HG03469 (cell line): ENCODE results near the gene KIF23.
"Not testable (repeated sequence)": the region's sequence is repeated elsewhere in the genome, so short reads cannot be mapped to it uniquely, and the experiment has no call there.

ENCODE experiments used
- ATAC-seq: cut with Tn5 transposase; IDR thresholded peaks from one replicate; pipeline ENCODE4 v1.9.1; 2021; ENCODE audit warnings: mild to moderate bottlenecking, moderate library complexity, moderate number of reproducible peaks; ENCODE audit not compliant: unreplicated experiment

The KIF23 gene

DNA sequence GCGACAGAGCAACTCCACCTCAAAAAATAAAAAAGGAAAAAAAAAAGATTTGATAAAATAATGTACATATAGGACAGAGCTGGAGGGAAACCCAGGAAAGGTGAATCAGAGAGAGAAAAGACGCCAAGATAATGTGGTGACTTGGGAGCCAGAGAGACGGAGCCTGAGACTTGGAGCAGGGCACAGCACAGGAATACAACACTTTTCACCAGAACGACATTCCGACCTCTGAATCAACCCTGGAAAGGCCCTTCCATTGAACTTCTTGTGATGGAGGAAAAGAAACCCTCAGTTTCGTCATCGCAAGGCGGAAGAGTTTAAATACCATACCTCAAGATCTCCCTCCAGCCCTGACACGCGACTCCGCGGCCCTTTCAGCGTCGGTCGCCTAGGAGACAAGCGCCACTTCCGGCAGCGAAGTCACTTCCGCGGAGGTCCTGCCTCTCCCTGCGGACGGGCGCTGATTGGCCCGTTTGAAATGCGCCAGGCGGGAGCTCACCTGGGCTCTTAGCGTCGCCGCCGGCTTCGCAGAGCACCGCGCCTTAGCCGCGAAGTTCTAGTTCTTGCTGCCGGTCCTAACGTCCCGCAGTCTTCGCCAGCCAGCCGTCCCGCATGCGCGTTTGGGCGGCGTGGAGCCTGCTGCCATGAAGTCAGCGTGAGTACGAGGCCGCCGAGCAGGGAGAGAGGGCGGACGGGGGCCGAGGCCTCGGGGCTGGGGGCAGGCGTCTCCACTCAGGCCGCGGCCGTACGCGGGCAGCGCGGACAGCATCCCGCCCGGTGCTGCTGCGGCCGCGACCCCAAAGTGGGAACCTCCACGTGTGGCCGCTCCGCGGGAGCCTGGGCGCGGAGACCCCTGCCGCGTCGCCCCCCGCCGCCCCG is at the start of gene KIF23:
TSS of gene KIF23 (plus strand) at position 528 of the 879 bp plus-strand sequence. CDS start at position 645, 117 bp downstream.
- ATAC-seq, result peak; percentile 80

DNA sequence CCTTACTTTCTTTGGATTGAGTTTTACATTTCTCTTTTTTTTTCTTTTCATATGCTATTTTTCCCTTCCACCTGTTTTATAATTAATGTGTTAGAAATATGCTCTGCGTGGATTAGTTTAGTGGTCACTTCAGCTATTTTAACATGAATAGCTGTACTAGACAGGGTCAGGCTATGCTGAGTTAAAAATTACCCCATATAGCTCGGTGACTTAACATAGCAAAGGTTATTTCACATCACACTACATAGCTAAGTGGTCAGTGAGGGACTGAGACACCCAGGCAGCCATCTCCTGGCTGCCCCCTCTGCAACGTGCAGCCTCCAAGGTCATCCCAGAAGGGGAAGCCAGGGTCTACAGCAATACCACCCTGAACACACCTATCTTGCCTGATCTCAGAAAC is 46.9 kb upstream of the KIF23 start:
- no peak for ATAC-seq

DNA sequence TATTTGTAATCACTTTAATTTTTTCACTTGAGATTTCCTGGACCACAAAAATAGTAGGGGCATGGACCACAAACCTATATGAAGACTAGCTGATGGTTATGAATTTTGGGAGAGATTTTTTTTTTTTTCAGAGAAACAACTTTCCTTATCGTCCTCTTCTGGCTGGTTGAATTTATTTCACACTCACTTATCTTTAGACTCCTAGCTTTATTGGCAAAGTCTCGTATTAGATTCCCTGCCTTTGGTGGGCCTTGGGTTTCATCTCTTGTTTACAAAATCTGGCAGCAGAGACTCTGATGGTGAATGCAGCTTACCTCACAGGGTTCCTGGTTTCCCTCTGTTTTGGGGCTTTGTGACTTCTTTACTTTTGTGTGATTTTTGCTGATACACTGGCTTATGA is 44.5 kb upstream of the KIF23 start:
- ATAC-seq, result no peak

DNA sequence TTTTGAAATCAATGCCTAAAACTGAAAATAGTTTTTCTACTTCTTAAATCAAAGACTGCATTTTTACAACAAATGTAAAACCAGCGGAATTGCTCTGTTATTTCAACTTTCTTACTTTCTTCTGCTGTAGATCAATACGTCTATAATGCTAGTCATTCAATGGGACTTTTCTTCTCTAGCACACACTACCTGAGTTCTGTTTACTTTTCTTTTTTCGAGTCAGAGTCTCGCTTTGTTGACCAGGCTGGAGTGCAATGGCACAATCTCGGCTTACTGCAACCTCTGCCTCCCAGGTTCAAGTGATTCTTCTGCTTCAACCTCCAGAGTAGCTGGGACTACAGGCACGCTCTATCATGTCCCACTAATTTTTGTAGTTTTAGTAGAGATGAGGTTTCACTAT is 40.7 kb upstream of the KIF23 start:
- ATAC-seq, result no peak

DNA sequence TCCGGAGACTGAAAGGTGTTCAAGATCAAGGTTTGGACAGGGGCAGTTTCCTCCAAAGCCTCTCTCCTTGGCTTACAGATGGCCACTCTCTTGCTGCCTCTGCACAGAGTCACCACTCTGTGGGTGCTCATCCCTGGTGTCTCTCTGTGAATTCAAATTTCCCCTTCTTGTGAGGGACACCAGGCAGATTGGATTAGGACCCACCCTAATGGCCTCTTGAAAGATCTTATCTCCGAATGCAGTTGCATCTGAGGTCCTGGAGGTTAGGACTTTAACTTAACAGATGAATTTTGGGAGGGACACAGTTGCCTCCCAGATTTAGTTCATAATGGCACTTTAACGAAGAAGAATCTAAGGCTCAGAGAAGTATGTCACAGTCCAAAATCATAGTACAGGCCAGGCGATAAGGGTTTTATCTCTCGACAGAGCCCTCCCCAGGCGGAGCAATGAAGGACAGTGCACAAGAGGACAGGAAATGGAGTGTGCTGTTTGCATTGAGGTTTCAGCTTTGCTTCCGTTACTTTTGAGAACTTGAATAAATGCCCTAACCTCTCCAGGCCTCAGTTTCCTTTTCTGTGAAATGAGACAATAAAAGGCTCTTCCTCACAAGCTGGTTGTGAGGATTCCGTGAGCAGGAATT is 38.9 kb upstream of the KIF23 start:
- no peak for ATAC-seq

DNA sequence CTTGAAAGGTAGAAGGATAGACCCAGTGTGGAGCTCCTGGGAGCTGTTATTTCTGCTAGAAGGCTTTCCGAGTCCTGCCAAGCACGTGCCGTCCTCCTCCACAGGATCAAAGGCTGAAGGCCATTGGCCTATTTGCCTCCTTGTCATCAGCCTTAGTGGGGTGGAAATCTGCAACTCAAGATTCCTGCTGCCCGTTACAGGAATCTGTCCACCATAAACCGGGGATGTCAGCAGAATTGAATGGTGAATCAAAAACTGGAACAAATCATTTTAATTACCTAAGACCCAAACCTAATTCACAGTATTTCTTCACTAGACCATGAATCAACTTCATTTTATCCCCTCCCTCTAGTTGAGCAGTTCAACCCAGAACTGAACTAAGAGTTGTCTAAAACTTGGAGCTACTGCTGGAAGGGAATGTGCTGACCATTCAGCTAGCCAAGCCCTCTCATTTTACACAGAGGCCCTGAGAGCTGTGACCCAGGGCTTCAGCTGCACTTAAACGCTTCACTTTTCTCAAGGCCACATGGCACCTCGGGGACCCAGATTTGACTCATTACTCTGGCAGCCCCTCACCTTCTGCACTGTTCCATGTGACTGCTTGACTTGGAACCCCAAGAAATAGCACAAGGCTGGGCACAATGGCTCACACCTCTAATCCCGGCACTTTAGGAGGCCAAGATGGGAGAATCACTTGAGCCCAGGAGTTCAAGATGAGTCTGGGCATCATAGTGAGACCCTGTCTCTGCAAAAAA is 36.8 kb upstream of the KIF23 start:
- no peak for ATAC-seq

DNA sequence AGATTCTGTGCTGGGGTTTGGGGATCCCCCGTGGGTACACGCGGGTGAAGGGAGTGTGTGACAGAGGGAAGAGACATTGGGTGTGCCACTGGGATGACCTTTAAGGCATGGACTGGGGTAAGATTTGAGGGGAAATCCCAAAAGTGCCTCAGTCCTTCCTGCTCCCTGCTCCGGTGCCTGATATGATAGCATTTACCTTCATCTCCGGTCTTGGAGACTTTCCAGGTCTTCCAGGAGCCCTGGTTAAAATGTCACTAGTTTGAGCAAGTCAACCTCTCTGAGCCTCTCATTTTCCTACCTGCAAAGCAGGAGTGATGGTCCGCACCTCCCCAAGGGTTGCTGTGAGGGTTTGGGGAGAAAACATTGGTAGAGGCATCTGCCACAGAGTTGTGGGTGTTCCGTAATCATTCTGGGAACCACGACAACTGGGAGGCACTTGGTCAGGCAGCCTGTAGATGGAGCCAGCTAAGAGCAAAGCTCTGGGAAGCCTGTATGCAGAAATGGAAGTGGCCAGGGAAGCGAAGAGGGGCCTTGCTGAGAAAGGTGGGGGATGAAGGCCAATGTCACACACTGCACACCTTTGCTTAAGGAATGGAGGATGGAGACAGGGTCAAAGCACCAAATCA is 33.9 kb upstream of the KIF23 start:
- no peak for ATAC-seq

DNA sequence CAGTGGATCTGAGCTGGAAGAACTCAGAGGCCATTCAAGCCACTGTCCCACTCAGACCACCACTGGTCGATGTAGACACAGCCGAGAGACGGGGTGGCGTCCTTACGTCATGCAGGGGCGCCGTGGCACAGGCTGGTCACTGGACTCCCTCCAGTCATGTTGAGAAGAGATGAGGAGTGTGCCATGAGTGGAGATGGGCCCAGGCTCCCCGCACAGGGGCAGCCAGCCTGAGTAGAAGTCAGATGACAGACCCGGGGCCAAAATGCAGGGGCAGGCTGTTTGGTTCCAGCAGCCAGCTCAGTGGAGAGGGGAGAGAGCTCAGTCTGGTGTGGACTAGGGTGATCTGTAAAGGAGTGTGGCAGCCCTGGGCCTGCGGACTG is 33.4 kb upstream of the KIF23 start:
- ATAC-seq, result no peak

DNA sequence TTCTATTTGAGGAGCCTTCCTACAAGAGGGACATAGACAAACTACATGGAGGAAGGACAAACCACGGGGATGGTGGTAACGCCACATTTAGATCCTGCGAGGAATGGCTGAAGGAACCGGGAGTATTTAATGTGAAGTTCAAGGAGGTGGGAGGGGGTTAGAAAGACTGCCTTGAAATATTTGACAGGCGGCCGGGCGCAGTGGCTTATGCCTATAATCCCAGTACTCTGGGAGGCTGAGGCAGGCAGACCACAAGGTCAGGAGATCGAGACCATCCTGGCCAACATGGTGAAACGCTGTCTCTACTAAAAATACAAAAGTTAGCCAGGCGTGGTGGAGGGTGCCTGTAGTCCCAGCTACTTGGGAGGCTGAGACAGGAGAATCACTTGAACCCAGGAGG is 32.0 kb upstream of the KIF23 start:
- ATAC-seq, result not testable (repeated sequence)

DNA sequence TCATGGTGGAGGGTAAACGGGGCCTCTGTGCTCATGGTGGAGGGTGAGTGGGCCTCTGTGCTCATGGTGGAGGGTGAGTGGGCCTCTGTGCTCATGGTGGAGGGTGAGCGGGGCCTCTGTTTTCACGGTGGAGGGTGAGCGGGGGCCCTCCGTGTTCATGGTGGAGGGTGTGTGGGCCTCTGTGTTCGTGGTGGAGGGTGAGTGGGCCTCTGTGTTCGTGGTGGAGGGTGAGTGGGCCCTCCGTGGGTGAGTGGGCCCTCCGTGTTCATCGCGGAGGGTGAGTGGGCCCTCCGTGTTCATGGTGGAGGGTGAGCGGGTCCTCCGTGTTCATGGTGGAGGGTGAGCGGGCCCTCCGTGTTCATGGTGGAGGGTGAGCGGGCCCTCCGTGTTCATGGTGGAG is 30.1 kb upstream of the KIF23 start:
- not testable (repeated sequence) for ATAC-seq

DNA sequence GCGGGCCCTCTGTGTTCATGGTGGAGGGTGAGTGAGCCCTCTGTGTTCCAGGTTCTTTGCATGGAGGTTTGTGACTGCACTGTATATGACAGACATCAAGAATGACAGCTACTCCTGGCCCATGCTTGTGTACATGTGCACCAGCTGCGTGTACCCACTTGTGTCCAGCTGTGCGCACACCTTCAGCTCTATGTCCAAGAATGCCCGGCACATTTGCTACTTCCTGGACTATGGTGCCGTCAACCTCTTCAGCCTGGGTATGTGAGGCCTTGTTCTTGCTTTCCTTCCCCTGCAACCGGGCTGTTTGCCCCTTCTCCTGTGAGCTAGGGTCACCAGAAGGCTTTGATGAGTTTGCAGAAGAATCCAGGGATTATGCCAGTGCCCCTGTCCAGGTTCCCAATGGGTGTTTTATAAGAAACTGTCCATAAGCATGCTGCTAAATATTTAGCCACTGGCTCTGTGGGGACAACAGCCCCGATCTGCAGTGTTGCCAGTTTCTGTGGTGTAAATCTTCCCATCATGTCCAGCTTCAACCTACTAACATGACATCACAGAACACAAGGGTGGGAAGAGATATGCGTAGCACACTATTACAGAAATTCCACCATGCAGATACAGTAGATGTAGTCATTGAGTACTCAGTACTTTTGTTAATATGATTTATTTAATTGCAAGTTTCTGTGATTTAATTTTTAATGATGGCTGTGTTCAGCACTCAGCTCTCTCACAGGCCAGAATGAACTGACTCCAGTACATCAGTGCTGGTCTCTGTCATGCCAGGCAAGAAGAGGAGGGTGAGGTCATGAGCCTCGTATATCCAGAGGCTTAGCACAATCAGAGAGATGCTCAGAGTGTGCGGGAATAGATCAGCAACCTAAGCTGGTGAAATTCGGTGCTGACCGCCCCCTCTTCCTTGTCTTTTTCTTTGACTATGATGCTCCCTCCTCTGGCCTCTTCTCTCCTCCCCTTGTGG is 29.2 kb upstream of the KIF23 start:
- no peak for ATAC-seq

DNA sequence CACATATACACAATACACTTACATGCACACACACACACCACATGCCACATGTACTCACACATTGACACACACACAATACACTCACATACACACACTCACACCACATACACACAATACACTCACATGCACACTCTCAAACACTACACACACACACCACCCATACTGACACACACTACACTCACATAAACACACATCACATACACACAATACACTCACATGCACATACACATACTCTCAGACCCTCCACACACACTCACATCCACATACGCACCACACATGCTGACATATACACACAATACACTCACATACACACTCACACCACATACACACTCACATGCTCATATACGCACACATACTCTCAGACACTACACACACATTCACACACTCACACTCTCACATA is 28.3 kb upstream of the KIF23 start:
- ATAC-seq, result no peak

DNA sequence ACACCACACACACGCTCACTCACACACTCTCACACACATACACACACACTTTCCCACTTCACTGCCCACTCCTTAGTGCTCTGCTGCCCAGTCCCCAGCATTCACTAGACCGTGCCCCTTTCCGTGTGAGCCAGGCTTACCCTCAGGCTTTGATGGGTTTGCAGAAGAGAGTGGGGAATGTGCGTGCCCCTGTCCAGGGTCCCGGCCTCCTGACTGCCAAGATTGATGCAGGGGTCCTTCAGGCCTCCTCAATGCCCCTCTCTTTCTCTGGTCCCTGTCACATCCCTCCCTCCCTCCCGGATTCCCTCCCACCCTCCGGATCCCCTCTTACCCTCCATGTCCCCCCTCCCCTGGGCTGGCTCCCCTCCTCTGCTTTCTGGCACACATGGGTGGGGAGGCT is 27.9 kb upstream of the KIF23 start:
- ATAC-seq, result no peak

DNA sequence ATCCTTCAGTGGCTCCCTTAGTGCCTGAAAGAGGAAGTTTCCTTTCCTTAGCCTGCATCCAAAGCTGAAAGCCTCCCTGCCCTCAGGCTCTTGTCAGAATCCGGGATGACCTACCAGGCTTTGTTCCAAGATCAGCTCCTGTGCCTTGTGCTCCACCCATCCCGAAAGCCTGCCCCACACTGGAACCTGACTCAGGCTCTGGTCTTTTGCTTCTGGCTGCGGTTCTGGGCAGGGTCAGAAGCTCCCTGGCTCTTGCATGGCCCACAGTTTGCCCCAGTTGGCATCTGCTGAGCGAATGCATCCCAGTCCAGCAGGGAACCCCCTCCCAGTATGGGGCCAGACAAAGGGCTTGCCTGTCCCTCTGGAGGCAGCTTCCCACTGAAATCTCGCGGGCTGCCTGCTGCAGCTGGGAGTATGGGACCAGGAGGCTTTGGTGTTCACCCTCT is 25.9 kb upstream of the KIF23 start:
- ATAC-seq, result no peak

DNA sequence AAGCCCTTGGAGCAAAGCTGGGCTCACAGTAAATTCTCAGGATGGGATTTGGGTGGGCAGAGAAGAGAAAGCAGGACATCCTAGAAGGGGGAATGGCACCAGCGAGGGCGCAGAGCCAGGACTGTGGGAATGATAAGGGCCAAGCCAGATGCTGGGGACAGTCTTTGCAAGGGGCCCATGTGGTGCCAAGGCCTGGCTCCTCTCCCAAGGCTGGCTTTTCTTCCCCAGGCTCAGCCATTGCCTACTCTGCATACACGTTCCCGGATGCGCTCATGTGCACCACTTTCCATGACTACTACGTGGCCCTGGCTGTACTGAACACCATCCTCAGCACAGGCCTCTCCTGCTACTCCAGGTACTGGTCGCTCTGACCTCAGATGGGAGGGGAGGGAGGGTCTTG is 24.7 kb upstream of the KIF23 start:
- no peak for ATAC-seq

DNA sequence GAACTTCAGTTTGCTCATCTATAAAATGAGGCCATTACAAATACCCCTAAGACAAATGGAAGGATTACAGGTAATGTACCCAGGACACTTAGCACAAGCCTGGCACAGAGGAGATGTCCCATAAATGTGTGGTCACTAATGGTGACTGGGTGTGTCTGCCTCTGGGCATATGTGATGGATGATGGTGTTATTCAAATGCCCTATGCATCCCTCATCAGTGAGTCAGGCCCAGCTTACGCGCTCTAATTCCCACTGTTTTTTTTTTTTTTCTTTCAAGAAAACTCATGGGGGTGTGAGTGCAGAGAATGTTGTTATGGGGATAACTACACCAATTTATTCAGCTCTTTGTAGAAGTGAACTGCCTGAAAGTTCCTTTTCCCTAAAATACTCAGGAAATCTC is 23.6 kb upstream of the KIF23 start:
- no peak for ATAC-seq

DNA sequence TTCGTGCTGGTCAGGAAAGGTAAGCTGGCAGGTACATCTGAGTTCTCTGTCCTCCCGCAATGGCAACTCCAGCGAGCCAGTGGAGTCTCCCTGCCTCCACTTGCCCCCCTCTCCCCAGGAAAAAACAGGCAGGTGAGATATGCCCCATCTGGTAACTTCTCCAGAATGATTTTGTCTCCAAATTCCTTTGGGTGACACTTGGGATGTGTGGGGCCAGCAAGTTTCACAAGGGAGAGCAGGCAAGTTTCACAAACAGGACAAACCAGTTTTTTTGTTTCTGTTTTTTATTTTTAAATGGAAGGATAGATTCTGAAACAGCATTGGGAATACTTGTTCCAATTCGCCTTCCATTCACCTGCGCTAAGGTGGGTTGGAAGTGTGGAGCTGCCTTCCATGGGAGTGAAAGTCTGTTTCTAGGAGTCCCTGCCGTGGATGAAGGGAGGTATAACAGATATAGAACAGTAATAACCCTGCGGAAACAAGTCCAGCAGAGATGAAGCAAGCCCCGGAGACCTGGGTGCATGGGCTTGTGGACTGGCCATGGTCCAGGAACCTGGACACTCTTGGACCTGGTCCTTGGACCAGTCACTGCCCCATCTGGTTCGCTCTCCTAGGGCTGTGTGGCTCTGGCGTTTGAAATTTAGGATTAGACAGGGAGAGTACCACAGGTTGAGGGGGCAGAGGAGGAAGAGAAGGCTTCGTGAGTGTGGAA is 22.9 kb upstream of the KIF23 start:
- ATAC-seq, result no peak

DNA sequence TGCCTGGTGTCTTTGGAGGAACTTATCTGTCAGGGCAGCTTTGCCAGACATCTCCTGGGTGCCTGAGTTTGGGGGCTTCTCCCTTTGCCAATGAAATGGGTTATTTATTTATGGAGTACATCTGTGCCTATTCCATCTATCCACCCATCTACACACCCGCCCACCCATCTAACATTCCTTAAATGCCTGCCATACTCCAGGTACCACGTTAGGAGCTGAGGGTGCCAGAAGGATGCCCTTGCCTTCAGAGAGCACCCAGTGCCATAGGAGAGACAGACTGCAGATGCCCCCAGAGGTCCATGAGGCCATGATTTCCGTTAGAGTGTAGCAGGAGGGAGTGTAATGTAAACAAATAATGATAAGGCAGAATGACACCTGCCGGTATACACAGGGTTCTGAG is 21.8 kb upstream of the KIF23 start:
- no peak for ATAC-seq

DNA sequence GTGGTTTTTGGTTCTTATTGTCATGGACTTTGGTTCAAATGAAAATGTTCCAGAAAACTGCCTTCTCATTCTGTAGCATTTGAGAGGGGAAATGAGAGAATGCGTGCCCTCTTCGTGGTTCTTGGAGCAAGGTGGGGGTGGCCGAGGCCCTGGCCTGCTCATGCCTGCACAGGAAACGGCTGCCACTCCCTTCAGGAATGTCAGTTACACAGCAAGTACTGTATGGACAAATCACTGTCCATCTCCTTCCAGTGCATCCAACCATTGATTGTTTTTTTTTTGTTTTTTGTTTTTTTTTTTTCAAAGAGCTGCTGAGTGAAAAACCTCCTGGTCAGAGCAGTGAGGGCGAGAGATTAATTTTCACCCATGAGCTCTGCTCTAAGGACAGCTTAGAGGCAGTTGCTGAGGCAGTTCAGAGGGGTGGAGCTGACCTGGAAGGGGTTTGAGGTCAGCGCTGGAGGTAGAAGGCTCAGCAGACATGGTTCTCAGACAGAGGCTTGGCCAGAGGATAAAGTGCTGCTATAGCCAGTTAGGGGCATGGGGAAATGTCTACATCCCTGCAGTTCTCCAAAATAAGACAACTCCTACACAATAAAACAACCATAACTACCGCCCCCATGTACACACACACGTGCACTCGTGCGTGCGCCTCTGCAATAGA is 20.2 kb upstream of the KIF23 start:
- ATAC-seq, result no peak
